ENCODE measurements around the gene FNTB. TPM values are rescaled to one million over a fixed set of nuclear protein-coding genes. Genes with fewer than 3 reads are reported as not detected.

The FNTB gene
- total RNA-seq, 1 donor from 2014 or later = 18.0 TPM

DNA sequence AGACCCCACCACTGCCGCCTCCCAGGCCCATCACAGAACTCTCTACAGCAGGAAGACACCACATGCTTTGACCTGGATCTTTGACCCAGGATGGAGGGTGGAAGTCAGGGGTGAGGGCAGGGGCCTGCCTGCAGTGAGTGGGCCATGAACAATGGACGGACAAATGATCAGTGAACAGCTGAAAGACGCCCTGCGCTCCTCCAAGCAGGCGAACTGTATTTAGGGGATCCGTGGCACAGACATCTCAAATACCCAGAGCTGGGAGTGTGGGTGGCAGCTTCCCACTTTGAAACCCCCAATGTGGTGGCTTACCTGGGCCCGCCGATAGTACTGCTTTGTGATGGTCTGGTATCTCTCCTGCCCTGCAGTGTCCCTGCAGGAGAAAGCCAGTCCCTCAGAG is 35.4 kb upstream of the FNTB start:
- no peak for DNase-seq (ENCODE audit: low read depth)
- Histone ChIP-seq H3K27me3 (ENCODE audit: control insufficient read depth, insufficient read depth, low read length) (no peaks in the 10 kb centered on the region), H3K36me3 (ENCODE audit: control insufficient read depth, insufficient read depth, low read length) (no peaks in the 10 kb centered on the region), H3K4me3 (ENCODE audit: low read depth, low read length) (no peak overlapping the region)
- TF ChIP-seq, protein P1, sequence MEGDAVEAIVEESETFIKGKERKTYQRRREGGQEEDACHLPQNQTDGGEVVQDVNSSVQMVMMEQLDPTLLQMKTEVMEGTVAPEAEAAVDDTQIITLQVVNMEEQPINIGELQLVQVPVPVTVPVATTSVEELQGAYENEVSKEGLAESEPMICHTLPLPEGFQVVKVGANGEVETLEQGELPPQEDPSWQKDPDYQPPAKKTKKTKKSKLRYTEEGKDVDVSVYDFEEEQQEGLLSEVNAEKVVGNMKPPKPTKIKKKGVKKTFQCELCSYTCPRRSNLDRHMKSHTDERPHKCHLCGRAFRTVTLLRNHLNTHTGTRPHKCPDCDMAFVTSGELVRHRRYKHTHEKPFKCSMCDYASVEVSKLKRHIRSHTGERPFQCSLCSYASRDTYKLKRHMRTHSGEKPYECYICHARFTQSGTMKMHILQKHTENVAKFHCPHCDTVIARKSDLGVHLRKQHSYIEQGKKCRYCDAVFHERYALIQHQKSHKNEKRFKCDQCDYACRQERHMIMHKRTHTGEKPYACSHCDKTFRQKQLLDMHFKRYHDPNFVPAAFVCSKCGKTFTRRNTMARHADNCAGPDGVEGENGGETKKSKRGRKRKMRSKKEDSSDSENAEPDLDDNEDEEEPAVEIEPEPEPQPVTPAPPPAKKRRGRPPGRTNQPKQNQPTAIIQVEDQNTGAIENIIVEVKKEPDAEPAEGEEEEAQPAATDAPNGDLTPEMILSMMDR (IDR thresholded peaks at IDR 0.05; ENCODE audit: insufficient read depth, low read length, poor library complexity, severe bottlenecking) = no peak

DNA sequence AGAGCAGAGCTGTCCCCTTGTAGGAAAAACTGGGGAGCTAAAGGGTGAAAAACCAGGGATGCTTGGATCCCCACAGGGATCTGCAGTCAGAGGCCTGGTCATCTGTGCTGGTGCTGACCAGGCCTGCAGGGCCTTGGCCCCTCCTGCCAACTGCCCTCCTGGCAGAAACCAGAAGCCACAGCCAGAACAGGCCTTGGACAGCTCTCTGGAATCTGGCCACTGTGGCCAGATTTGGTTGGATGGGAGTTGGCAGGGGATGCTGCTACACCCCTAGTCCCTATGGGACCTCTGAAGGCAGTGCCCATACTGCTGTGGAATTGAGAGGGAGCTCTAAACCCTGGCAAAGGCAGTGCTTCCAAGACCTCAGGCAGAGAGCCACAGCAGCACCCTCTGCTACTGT is 35.0 kb upstream of the FNTB start:
- H3K4me3 ChIP-seq (ENCODE audit: low read depth, low read length) = no peak overlapping the region
- TF ChIP-seq, protein P1 (IDR thresholded peaks at IDR 0.05; ENCODE audit: insufficient read depth, low read length, poor library complexity, severe bottlenecking) = no peak
- DNase-seq (ENCODE audit: low read depth) = no peak
- no peaks in the 10 kb centered on the region for H3K27me3 ChIP-seq (ENCODE audit: control insufficient read depth, insufficient read depth, low read length)
- no peaks in the 10 kb centered on the region for H3K36me3 ChIP-seq (ENCODE audit: control insufficient read depth, insufficient read depth, low read length)

DNA sequence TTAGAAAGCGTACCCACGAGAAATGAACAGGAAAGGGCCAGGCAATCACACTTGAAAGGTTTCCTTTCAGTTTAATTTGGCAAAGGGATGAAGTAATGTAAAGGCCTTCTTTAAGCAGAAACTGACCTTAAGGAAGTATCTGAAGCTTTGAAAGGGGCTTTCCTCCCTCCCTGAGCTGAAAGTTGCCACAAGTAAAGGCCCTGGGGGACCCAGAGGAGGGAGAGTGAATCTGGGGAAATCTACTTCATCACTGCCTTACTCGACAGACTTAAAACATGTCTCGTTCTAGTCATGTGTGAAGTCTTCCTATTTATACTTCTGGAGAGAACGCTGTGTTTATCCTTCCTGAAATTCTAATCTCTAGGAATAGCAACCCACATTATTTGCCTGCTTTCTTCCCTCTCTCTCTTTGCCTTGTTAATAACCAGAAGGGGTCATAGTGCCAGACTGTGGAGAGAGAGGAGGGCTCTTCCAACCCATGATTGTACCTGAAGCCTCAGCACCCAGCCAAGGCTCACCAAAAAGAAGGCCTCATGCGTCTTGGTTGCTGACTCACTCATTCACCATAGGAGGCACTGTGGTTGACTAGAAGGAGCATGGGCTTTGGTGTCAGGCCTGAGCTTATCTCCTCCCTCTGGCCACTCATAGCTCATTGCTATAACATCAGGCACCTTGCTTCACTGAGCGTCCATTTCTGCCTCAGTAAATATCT is 33.9 kb upstream of the FNTB start:
- Histone ChIP-seq H3K4me3 (ENCODE audit: low read depth, low read length) (no peak overlapping the region), H3K27me3 (ENCODE audit: control insufficient read depth, insufficient read depth, low read length) (no peaks in the 10 kb centered on the region), H3K36me3 (ENCODE audit: control insufficient read depth, insufficient read depth, low read length) (no peaks in the 10 kb centered on the region)
- no peak for DNase-seq (ENCODE audit: low read depth)
- TF ChIP-seq, protein P1 (IDR thresholded peaks at IDR 0.05; ENCODE audit: insufficient read depth, low read length, poor library complexity, severe bottlenecking) = no peak

DNA sequence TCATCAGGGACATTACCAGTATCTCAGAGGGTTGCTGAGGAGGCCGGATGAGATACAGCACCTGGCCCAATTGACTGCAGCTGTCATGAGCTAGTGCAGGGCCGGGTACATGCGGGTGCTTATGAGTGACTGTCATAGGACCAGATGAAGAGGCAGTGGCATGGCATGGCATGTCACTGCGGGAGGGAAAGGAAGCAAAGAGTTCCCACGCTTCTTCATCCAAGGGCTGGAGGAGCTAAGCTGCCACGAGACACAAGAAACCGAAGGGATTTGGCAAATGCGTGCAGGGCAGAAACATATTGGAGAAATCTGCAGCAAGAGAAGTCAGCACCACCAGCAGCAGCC is 33.4 kb upstream of the FNTB start:
- Histone ChIP-seq H3K27me3 (ENCODE audit: control insufficient read depth, insufficient read depth, low read length) (no peaks in the 10 kb centered on the region), H3K4me3 (ENCODE audit: low read depth, low read length) (no peak overlapping the region), H3K36me3 (ENCODE audit: control insufficient read depth, insufficient read depth, low read length) (no peaks in the 10 kb centered on the region)
- DNase-seq (ENCODE audit: low read depth) = no peak
- TF ChIP-seq, protein P1 (IDR thresholded peaks at IDR 0.05; ENCODE audit: insufficient read depth, low read length, poor library complexity, severe bottlenecking) = no peak

DNA sequence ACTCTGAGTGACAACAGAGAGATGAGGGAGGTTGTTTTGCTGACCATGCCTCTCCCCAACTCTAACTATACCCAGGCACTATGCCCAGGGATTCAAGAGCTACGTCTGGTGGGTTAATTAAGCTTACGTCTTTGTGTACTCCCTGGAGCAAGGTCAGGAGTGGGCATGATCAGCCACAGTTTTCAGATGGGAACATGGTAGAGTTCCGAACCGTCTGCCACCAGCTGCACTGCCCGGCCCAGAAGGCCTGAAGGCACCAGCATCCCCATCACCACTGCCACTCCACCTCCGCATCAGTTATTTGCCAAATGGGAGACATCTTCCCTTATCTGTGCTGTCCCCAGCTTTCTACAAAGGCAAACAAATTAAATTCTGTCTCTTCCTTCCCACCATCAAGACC is 33.0 kb upstream of the FNTB start:
- TF ChIP-seq, protein P1 (IDR thresholded peaks at IDR 0.05; ENCODE audit: insufficient read depth, low read length, poor library complexity, severe bottlenecking) = no peak
- DNase-seq (ENCODE audit: low read depth) = no peak
- Histone ChIP-seq H3K36me3 (ENCODE audit: control insufficient read depth, insufficient read depth, low read length) (no peaks in the 10 kb centered on the region), H3K4me3 (ENCODE audit: low read depth, low read length) (no peak overlapping the region), H3K27me3 (ENCODE audit: control insufficient read depth, insufficient read depth, low read length) (no peaks in the 10 kb centered on the region)

All from kidney epithelial cell (primary cell).